Esophagus squamous epithelium (tissue), 4 donors: ENCODE measurements around the gene ASPHD2.

Experiments
- POLR2A ChIP-seq, 4 donors: fragments of 450-650 bp; IDR thresholded peaks; one replicate each; pipeline ENCODE4 v1.6.1; 2017; ENCODE audit warnings: antibody characterized with exemption in 4 of 4, mild to moderate bottlenecking in 4 of 4, moderate library complexity in 3 of 4
- TF ChIP-seq, protein P1 (sequence below), 6 experiments: fragments of 450-650 bp in 4 of 6; fragments of 200-600 bp in 2 of 6; sonication (generic) in 2 of 6; IDR thresholded peaks; one replicate each; pipeline ENCODE4 v1.5.1; 2016 to 2019; ENCODE audit warnings: antibody characterized with exemption in 6 of 6, mild to moderate bottlenecking in 4 of 6, moderate library complexity in 4 of 6

GRCh38 chr22:26474682-26475081 lies 45.6 kb downstream of the ASPHD2 start:
- no peak for TF ChIP-seq POLR2A (IDR thresholded peaks at IDR 0.05)
- TF ChIP-seq, protein P1, sequence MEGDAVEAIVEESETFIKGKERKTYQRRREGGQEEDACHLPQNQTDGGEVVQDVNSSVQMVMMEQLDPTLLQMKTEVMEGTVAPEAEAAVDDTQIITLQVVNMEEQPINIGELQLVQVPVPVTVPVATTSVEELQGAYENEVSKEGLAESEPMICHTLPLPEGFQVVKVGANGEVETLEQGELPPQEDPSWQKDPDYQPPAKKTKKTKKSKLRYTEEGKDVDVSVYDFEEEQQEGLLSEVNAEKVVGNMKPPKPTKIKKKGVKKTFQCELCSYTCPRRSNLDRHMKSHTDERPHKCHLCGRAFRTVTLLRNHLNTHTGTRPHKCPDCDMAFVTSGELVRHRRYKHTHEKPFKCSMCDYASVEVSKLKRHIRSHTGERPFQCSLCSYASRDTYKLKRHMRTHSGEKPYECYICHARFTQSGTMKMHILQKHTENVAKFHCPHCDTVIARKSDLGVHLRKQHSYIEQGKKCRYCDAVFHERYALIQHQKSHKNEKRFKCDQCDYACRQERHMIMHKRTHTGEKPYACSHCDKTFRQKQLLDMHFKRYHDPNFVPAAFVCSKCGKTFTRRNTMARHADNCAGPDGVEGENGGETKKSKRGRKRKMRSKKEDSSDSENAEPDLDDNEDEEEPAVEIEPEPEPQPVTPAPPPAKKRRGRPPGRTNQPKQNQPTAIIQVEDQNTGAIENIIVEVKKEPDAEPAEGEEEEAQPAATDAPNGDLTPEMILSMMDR (IDR thresholded peaks at IDR 0.05) = no peak
